Measurements from ENCODE around the gene GUCY2F.

The GUCY2F gene

GRCh38 chrX:109360301-109360700 is 121.6 kb downstream of the GUCY2F start:
- Histone ChIP-seq H3K36me3 (ENCODE audit: insufficient read depth, low read length) (no peaks in the 10 kb centered on the region), H3K27ac (ENCODE audit: low read depth, low read length) (no peak overlapping the region), H3K9me3 (ENCODE audit: low read length) (no peaks in the 10 kb centered on the region), H3K4me3 (ENCODE audit: low read depth in 1 of 2, low read length in 2 of 2) (no peak overlapping the region), H3K27me3 (ENCODE audit: control insufficient read depth in 1 of 2, insufficient read depth in 2 of 2, low read length in 2 of 2) (peaks cover 0 to 3% of the 10 kb centered on the region in 2 donors), H3K4me1 (ENCODE audit: insufficient read depth, low read length) (no peaks in the 10 kb centered on the region), H3K9ac (ENCODE audit: low read length) (no peak overlapping the region)

DNA sequence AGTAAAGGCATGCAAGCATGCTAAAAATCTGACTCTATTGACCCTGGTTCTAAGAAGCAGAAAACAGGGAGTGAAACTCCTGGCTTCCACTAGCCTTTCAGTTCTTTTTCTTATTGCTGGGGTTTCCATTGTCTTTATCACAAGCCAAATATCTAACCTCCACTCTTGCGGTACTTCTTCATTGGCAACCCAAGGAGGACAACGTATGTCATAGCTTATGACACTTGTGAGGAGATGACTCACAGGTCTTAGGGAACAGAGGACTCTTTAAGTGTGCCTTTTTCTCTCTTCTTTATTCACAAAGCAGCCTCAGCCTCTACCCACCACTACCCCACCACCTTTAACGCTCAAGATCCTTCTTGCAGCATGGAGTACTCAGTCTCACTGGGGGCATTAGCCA is 124.2 kb downstream of the GUCY2F start:
- no peaks in the 10 kb centered on the region for H3K9me3 ChIP-seq (ENCODE audit: low read length)
- no peaks in the 10 kb centered on the region for H3K36me3 ChIP-seq (ENCODE audit: insufficient read depth, low read length)
- no peak overlapping the region for H3K4me3 ChIP-seq (ENCODE audit: low read depth in 1 of 2, low read length in 2 of 2)
- H3K27ac ChIP-seq (ENCODE audit: low read depth, low read length): no peak overlapping the region
- no peaks in the 10 kb centered on the region for H3K4me1 ChIP-seq (ENCODE audit: insufficient read depth, low read length)
- no peak overlapping the region for H3K9ac ChIP-seq (ENCODE audit: low read length)
- H3K27me3 ChIP-seq (ENCODE audit: control insufficient read depth in 1 of 2, insufficient read depth in 2 of 2, low read length in 2 of 2): no peaks in the 10 kb centered on the region

DNA sequence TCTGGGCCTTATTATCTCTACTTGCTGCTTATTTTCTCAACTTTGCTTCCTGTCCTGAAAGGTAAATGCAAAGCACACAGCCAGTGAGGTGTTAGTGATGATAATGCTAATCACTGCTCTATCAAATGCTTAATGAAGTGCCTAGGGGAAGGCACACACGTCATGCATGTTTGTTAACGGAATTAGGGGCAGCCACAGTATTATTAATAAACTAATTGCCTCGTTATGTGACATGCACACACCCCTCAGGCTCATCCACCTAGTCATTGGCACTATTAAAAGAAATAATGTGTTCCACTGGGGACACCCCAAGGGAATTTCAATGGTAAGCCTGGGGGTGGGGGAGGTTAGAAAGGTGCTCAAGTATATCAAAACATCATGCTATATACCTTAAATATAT is 125.2 kb downstream of the GUCY2F start:
- H3K9ac ChIP-seq (ENCODE audit: low read length): no peak overlapping the region
- H3K4me1 ChIP-seq (ENCODE audit: insufficient read depth, low read length): no peaks in the 10 kb centered on the region

GRCh38 chrX:109352066-109352588 is 129.8 kb downstream of the GUCY2F start:
- H3K36me3 ChIP-seq (ENCODE audit: insufficient read depth, low read length): no peaks in the 10 kb centered on the region
- H3K9me3 ChIP-seq (ENCODE audit: low read length): no peaks in the 10 kb centered on the region
- H3K27me3 ChIP-seq (ENCODE audit: control insufficient read depth in 1 of 2, insufficient read depth in 2 of 2, low read length in 2 of 2): no peaks in the 10 kb centered on the region
- H3K4me1 ChIP-seq (ENCODE audit: insufficient read depth, low read length): no peaks in the 10 kb centered on the region
- no peak overlapping the region for H3K4me3 ChIP-seq (ENCODE audit: low read depth in 1 of 2, low read length in 2 of 2)
- H3K9ac ChIP-seq (ENCODE audit: low read length): no peak overlapping the region
- H3K27ac ChIP-seq (ENCODE audit: low read depth, low read length): no peak overlapping the region

More for the DNA sequence above, 125.2 kb downstream of the GUCY2F start:
- Histone ChIP-seq H3K9me3 (ENCODE audit: low read length) (no peaks in the 10 kb centered on the region), H3K27me3 (ENCODE audit: control insufficient read depth in 1 of 2, insufficient read depth in 2 of 2, low read length in 2 of 2) (no peaks in the 10 kb centered on the region), H3K4me3 (ENCODE audit: low read depth in 1 of 2, low read length in 2 of 2) (no peak overlapping the region), H3K27ac (ENCODE audit: low read depth, low read length) (no peak overlapping the region), H3K36me3 (ENCODE audit: insufficient read depth, low read length) (no peaks in the 10 kb centered on the region)

- H3K9ac ChIP-seq (ENCODE audit: low read length): no peak overlapping the region
- H3K9me3 ChIP-seq (ENCODE audit: low read length): no peaks in the 10 kb centered on the region
- H3K27ac ChIP-seq (ENCODE audit: low read depth, low read length): no peak overlapping the region
- H3K27me3 ChIP-seq (ENCODE audit: control insufficient read depth in 1 of 2, insufficient read depth in 2 of 2, low read length in 2 of 2): peaks cover 0 to 3% of the 10 kb centered on the region in 2 donors
- peaks cover 2% of the 10 kb centered on the region for H3K4me1 ChIP-seq (ENCODE audit: insufficient read depth, low read length)
- H3K36me3 ChIP-seq (ENCODE audit: insufficient read depth, low read length): no peaks in the 10 kb centered on the region
- no peak overlapping the region for H3K4me3 ChIP-seq (ENCODE audit: low read depth in 1 of 2, low read length in 2 of 2)
Observed at GRCh38 chrX:109351557-109351956, 130.3 kb downstream of the GUCY2F start.

GRCh38 chrX:109350551-109350950 is 131.3 kb downstream of the GUCY2F start:
- no peaks in the 10 kb centered on the region for H3K36me3 ChIP-seq (ENCODE audit: insufficient read depth, low read length)
- H3K4me1 ChIP-seq (ENCODE audit: insufficient read depth, low read length): peaks cover 5% of the 10 kb centered on the region
- H3K9me3 ChIP-seq (ENCODE audit: low read length): no peaks in the 10 kb centered on the region
- H3K27ac ChIP-seq (ENCODE audit: low read depth, low read length): no peak overlapping the region
- H3K27me3 ChIP-seq (ENCODE audit: control insufficient read depth in 1 of 2, insufficient read depth in 2 of 2, low read length in 2 of 2): peaks cover 0 to 6% of the 10 kb centered on the region in 2 donors
- H3K9ac ChIP-seq (ENCODE audit: low read length): no peak overlapping the region
- H3K4me3 ChIP-seq (ENCODE audit: low read depth in 1 of 2, low read length in 2 of 2): no peak overlapping the region

GRCh38 chrX:109350051-109350450 is 131.8 kb downstream of the GUCY2F start:
- peaks cover 5% of the 10 kb centered on the region for H3K4me1 ChIP-seq (ENCODE audit: insufficient read depth, low read length)
- no peak overlapping the region for H3K9ac ChIP-seq (ENCODE audit: low read length)
- no peaks in the 10 kb centered on the region for H3K9me3 ChIP-seq (ENCODE audit: low read length)
- H3K4me3 ChIP-seq (ENCODE audit: low read depth in 1 of 2, low read length in 2 of 2): no peak overlapping the region
- H3K36me3 ChIP-seq (ENCODE audit: insufficient read depth, low read length): no peaks in the 10 kb centered on the region
- H3K27ac ChIP-seq (ENCODE audit: low read depth, low read length): no peak overlapping the region
- H3K27me3 ChIP-seq (ENCODE audit: control insufficient read depth in 1 of 2, insufficient read depth in 2 of 2, low read length in 2 of 2): peaks cover 0 to 6% of the 10 kb centered on the region in 2 donors

DNA sequence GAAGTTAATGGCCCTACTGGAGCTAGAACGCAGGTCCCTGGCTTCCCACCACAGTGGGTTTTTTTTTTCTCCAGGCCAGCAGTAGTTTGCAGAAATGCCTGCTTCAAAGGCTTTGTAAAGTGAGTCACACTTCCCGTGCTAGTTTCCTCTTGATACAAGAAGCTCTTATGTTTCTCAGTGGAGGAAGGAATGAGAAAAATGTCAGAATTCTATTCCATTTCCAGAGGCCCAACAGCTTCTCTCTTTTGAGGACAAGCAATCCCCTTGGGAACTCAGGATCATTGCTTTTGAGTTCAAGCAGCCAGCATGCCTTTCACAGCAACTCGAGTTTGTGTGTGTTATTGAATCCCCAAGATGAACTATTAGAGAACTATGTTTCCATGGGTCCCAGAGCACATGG is 134.3 kb downstream of the GUCY2F start:
- no peak overlapping the region for H3K4me3 ChIP-seq (ENCODE audit: low read depth in 1 of 2, low read length in 2 of 2)
- H3K9ac ChIP-seq (ENCODE audit: low read length): no peak overlapping the region
- H3K27ac ChIP-seq (ENCODE audit: low read depth, low read length): no peak overlapping the region
- H3K9me3 ChIP-seq (ENCODE audit: low read length): no peaks in the 10 kb centered on the region
- peaks cover 5% of the 10 kb centered on the region for H3K4me1 ChIP-seq (ENCODE audit: insufficient read depth, low read length)
- H3K27me3 ChIP-seq (ENCODE audit: control insufficient read depth in 1 of 2, insufficient read depth in 2 of 2, low read length in 2 of 2): peaks cover 0 to 6% of the 10 kb centered on the region in 2 donors
- H3K36me3 ChIP-seq (ENCODE audit: insufficient read depth, low read length): no peaks in the 10 kb centered on the region

DNA sequence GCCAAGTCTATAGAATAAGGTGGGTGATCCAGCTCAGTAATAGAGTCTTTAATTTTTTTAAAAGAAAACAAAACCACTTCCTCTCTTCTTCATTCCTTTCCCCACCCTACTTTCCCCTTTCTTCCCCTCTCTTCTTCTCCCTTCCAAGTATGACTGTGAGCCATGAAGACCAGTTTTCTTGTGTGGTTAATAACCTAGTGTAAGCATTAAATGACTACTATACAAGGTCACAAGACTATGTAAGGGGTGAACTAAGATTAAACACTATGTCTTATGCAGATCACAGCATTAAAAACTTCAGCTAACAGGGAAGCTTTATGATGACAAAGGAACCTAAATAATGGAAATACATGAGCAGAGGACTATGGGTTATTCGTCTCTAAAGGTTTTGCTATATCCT is 135.4 kb downstream of the GUCY2F start:
- Histone ChIP-seq H3K36me3 (ENCODE audit: insufficient read depth, low read length) (no peaks in the 10 kb centered on the region), H3K27me3 (ENCODE audit: control insufficient read depth in 1 of 2, insufficient read depth in 2 of 2, low read length in 2 of 2) (peaks cover 0 to 6% of the 10 kb centered on the region in 2 donors), H3K4me1 (ENCODE audit: insufficient read depth, low read length) (peaks cover 5% of the 10 kb centered on the region), H3K4me3 (ENCODE audit: low read depth in 1 of 2, low read length in 2 of 2) (no peak overlapping the region), H3K9me3 (ENCODE audit: low read length) (no peaks in the 10 kb centered on the region), H3K27ac (ENCODE audit: low read depth, low read length) (no peak overlapping the region), H3K9ac (ENCODE audit: low read length) (no peak overlapping the region)

GRCh38 chrX:109345856-109346255 is 136.0 kb downstream of the GUCY2F start:
- Histone ChIP-seq H3K27ac (ENCODE audit: low read depth, low read length) (no peak overlapping the region), H3K27me3 (ENCODE audit: control insufficient read depth in 1 of 2, insufficient read depth in 2 of 2, low read length in 2 of 2) (peaks cover 0 to 6% of the 10 kb centered on the region in 2 donors), H3K4me3 (ENCODE audit: low read depth in 1 of 2, low read length in 2 of 2) (no peak overlapping the region)

GRCh38 chrX:109344678-109345077 is 137.2 kb downstream of the GUCY2F start:
- Histone ChIP-seq H3K27me3 (ENCODE audit: control insufficient read depth in 1 of 2, insufficient read depth in 2 of 2, low read length in 2 of 2) (peaks cover 0 to 6% of the 10 kb centered on the region in 2 donors), H3K36me3 (ENCODE audit: insufficient read depth, low read length) (no peaks in the 10 kb centered on the region), H3K4me1 (ENCODE audit: insufficient read depth, low read length) (peaks cover 5% of the 10 kb centered on the region), H3K9me3 (ENCODE audit: low read length) (no peaks in the 10 kb centered on the region), H3K9ac (ENCODE audit: low read length) (no peak overlapping the region), H3K4me3 (ENCODE audit: low read depth in 1 of 2, low read length in 2 of 2) (no peak overlapping the region), H3K27ac (ENCODE audit: low read depth, low read length) (no peak overlapping the region)

More at GRCh38 chrX:109345856-109346255, 136.0 kb downstream of the GUCY2F start:
- H3K36me3 ChIP-seq (ENCODE audit: insufficient read depth, low read length): no peaks in the 10 kb centered on the region
- H3K4me1 ChIP-seq (ENCODE audit: insufficient read depth, low read length): peaks cover 5% of the 10 kb centered on the region
- no peak overlapping the region for H3K9ac ChIP-seq (ENCODE audit: low read length)
- H3K9me3 ChIP-seq (ENCODE audit: low read length): no peaks in the 10 kb centered on the region

GRCh38 chrX:109344101-109344500 is 137.8 kb downstream of the GUCY2F start:
- H3K27me3 ChIP-seq (ENCODE audit: control insufficient read depth in 1 of 2, insufficient read depth in 2 of 2, low read length in 2 of 2): peaks cover 0 to 6% of the 10 kb centered on the region in 2 donors
- no peak overlapping the region for H3K27ac ChIP-seq (ENCODE audit: low read depth, low read length)
- no peak overlapping the region for H3K9ac ChIP-seq (ENCODE audit: low read length)
- H3K4me1 ChIP-seq (ENCODE audit: insufficient read depth, low read length): peaks cover 5% of the 10 kb centered on the region
- no peaks in the 10 kb centered on the region for H3K9me3 ChIP-seq (ENCODE audit: low read length)
- H3K36me3 ChIP-seq (ENCODE audit: insufficient read depth, low read length): no peaks in the 10 kb centered on the region
- no peak overlapping the region for H3K4me3 ChIP-seq (ENCODE audit: low read depth in 1 of 2, low read length in 2 of 2)

Measured in muscle layer of colon (tissue), 2 donors.